HepG2 (cell line): ENCODE measurements around the gene PRKCE. TPM values are rescaled to one million over a fixed set of nuclear protein-coding genes. Genes with fewer than 3 reads are reported as not detected.
A peak's percentile ranks its signal among the peaks of the same experiment; 100 is the strongest.

Source experiments
- IKZF1 ChIP-seq: fragments of 450-650 bp; IDR thresholded peaks from 2 replicates; pipeline ENCODE4 v1.7.1; 2016
- KAT8 ChIP-seq: IDR thresholded peaks from 2 replicates; pipeline ENCODE4 v1.6.1; 2016; ENCODE audit warnings: missing genetic modification reagents, missing compliant biosample characterization
- NFKBIZ ChIP-seq: IDR thresholded peaks from 2 replicates; pipeline ENCODE4 v1.6.1; 2018; ENCODE audit warnings: missing genetic modification reagents, missing compliant biosample characterization
- RAD51 ChIP-seq: fragments of 450-650 bp; IDR thresholded peaks from 2 replicates; pipeline ENCODE4 v1.6.1; 2016; ENCODE audit warnings: borderline replicate concordance
- SIX4 ChIP-seq: sonication (generic); formaldehyde crosslinking; IDR thresholded peaks from 2 replicates; pipeline ENCODE4 v1.4.0; 2020; ENCODE audit warnings: missing genetic modification reagents
- SOX5 ChIP-seq: IDR thresholded peaks from 2 replicates; pipeline ENCODE4 v1.6.1; 2016; ENCODE audit warnings: borderline replicate concordance
- ZNF720 ChIP-seq: sonication (generic); formaldehyde crosslinking; IDR thresholded peaks from 2 replicates; pipeline ENCODE4 v1.4.0; 2020; ENCODE audit warnings: missing genetic modification reagents
- polyA plus RNA-seq, 8 experiments: library from polyadenylated mRNA; depleted of rRNA in 3 of 8; stranded (reverse) in 7 of 8; unstranded in 1 of 8; fragments of >200 nt; fragmentation: Illumina TruSeq in 4 of 8; extraction: Trizol in 4 of 8; gene quantifications; 2 replicates each; pipeline versions ENCODE4 v1.2.1 to v1.2.3, GENCODE V29; 2011 to 2016; ENCODE audit warnings: low read depth in 4 of 8, missing spikeins in 1 of 8, mixed read lengths in 1 of 8; ENCODE audit not compliant: insufficient read depth in 1 of 8
- total RNA-seq, 5 experiments: library from RNA; depleted of rRNA; stranded (reverse); fragments of >200 nt; fragmentation: Illumina TruSeq; extraction: Trizol; gene quantifications; 2 replicates each; pipeline ENCODE4 v1.2.3, GENCODE V29; 2016; ENCODE audit warnings: low read depth in 1 of 5
- TF ChIP-seq, protein P1 (sequence below): sonication (generic); formaldehyde crosslinking; IDR thresholded peaks from 2 replicates; pipeline ENCODE4 v1.4.0; 2020; ENCODE audit warnings: missing genetic modification reagents
- TF ChIP-seq, protein P2 (sequence below): sonication (generic); formaldehyde crosslinking; IDR thresholded peaks from 2 replicates; pipeline ENCODE4 v1.5.0; 2020; ENCODE audit warnings: mild to moderate bottlenecking, missing genetic modification reagents, moderate library complexity
- TF ChIP-seq, protein P3 (sequence below): IDR thresholded peaks from 2 replicates; pipeline ENCODE4 v1.6.1; 2012; ENCODE audit warnings: low read depth, low read length, improper control_type of control experiment
- TF ChIP-seq, protein P4 (sequence below): fragments of 450-650 bp; IDR thresholded peaks from 2 replicates; pipeline ENCODE4 v1.6.1; 2017; ENCODE audit warnings: mild to moderate bottlenecking
- TF ChIP-seq, protein P5 (sequence below): sonication (generic); formaldehyde crosslinking; IDR thresholded peaks from 2 replicates; pipeline ENCODE4 v1.5.1; 2020; ENCODE audit warnings: missing genetic modification reagents, mild to moderate bottlenecking, borderline replicate concordance
- TF ChIP-seq, protein P6 (sequence below): sonication (generic); formaldehyde crosslinking; conservative IDR thresholded peaks from 2 replicates; pipeline ENCODE4 v1.4.0; 2020; ENCODE audit warnings: missing genetic modification reagents

PRKCE gene
- total and polyA plus RNA-seq, 2 of the 13 experiments (the other 11 are each of a cell fraction or from before 2014, with no cell fraction given) = 1.0 to 3.9 TPM

DNA sequence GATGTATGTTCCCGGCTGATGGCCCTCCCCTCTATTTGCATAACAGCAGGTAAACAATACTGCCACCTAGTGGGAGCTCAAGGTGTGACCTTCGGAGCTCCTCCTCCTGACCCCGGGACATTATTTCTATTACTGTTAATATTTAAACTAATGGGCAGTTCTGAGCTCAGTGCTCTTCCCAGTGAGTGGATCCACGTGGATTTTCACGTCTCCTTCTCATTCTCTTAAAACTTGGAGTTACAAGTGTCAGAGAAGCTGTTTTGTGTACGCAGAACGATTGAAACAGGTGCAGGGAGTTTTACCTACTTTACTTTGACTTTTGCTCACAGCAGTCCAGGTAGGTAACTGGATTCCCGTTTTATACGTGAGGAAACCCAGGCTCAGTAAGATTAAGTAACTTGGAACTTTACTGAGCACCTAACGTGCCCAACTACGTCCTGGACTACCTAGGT lies 127.3 kb downstream of the PRKCE start (continued):
- TF ChIP-seq, protein P1, sequence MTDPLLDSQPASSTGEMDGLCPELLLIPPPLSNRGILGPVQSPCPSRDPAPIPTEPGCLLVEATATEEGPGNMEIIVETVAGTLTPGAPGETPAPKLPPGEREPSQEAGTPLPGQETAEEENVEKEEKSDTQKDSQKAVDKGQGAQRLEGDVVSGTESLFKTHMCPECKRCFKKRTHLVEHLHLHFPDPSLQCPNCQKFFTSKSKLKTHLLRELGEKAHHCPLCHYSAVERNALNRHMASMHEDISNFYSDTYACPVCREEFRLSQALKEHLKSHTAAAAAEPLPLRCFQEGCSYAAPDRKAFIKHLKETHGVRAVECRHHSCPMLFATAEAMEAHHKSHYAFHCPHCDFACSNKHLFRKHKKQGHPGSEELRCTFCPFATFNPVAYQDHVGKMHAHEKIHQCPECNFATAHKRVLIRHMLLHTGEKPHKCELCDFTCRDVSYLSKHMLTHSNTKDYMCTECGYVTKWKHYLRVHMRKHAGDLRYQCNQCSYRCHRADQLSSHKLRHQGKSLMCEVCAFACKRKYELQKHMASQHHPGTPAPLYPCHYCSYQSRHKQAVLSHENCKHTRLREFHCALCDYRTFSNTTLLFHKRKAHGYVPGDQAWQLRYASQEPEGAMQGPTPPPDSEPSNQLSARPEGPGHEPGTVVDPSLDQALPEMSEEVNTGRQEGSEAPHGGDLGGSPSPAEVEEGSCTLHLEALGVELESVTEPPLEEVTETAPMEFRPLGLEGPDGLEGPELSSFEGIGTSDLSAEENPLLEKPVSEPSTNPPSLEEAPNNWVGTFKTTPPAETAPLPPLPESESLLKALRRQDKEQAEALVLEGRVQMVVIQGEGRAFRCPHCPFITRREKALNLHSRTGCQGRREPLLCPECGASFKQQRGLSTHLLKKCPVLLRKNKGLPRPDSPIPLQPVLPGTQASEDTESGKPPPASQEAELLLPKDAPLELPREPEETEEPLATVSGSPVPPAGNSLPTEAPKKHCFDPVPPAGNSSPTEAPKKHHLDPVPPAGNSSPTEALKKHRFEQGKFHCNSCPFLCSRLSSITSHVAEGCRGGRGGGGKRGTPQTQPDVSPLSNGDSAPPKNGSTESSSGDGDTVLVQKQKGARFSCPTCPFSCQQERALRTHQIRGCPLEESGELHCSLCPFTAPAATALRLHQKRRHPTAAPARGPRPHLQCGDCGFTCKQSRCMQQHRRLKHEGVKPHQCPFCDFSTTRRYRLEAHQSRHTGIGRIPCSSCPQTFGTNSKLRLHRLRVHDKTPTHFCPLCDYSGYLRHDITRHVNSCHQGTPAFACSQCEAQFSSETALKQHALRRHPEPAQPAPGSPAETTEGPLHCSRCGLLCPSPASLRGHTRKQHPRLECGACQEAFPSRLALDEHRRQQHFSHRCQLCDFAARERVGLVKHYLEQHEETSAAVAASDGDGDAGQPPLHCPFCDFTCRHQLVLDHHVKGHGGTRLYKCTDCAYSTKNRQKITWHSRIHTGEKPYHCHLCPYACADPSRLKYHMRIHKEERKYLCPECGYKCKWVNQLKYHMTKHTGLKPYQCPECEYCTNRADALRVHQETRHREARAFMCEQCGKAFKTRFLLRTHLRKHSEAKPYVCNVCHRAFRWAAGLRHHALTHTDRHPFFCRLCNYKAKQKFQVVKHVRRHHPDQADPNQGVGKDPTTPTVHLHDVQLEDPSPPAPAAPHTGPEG (CRISPR knock-in tag) = no peak
- TF ChIP-seq, protein P2, sequence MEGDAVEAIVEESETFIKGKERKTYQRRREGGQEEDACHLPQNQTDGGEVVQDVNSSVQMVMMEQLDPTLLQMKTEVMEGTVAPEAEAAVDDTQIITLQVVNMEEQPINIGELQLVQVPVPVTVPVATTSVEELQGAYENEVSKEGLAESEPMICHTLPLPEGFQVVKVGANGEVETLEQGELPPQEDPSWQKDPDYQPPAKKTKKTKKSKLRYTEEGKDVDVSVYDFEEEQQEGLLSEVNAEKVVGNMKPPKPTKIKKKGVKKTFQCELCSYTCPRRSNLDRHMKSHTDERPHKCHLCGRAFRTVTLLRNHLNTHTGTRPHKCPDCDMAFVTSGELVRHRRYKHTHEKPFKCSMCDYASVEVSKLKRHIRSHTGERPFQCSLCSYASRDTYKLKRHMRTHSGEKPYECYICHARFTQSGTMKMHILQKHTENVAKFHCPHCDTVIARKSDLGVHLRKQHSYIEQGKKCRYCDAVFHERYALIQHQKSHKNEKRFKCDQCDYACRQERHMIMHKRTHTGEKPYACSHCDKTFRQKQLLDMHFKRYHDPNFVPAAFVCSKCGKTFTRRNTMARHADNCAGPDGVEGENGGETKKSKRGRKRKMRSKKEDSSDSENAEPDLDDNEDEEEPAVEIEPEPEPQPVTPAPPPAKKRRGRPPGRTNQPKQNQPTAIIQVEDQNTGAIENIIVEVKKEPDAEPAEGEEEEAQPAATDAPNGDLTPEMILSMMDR = peak; percentile 79
- TF ChIP-seq, protein P3, sequence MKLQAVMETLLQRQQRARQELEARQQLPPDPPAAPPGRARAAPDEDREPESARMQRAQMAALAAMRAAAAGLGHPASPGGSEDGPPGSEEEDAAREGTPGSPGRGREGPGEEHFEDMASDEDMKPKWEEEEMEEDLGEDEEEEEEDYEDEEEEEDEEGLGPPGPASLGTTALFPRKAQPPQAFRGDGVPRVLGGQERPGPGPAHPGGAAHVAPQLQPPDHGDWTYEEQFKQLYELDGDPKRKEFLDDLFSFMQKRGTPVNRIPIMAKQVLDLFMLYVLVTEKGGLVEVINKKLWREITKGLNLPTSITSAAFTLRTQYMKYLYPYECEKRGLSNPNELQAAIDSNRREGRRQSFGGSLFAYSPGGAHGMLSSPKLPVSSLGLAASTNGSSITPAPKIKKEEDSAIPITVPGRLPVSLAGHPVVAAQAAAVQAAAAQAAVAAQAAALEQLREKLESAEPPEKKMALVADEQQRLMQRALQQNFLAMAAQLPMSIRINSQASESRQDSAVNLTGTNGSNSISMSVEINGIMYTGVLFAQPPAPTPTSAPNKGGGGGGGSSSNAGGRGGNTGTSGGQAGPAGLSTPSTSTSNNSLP = peak; percentile 84
- TF ChIP-seq SOX5 (CRISPR knock-in tag) (peak; percentile 34; the same call in 1 of the 2 replicates), NFKBIZ (no peak), RAD51 (no peak), KAT8 (peak; percentile 42; the same call in 1 of the 2 replicates), IKZF1 (no peak), SIX4 (CRISPR knock-in tag) (no peak), ZNF720 (CRISPR knock-in tag) (no peak)
- TF ChIP-seq, protein P4, sequence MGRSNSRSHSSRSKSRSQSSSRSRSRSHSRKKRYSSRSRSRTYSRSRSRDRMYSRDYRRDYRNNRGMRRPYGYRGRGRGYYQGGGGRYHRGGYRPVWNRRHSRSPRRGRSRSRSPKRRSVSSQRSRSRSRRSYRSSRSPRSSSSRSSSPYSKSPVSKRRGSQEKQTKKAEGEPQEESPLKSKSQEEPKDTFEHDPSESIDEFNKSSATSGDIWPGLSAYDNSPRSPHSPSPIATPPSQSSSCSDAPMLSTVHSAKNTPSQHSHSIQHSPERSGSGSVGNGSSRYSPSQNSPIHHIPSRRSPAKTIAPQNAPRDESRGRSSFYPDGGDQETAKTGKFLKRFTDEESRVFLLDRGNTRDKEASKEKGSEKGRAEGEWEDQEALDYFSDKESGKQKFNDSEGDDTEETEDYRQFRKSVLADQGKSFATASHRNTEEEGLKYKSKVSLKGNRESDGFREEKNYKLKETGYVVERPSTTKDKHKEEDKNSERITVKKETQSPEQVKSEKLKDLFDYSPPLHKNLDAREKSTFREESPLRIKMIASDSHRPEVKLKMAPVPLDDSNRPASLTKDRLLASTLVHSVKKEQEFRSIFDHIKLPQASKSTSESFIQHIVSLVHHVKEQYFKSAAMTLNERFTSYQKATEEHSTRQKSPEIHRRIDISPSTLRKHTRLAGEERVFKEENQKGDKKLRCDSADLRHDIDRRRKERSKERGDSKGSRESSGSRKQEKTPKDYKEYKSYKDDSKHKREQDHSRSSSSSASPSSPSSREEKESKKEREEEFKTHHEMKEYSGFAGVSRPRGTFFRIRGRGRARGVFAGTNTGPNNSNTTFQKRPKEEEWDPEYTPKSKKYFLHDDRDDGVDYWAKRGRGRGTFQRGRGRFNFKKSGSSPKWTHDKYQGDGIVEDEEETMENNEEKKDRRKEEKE = no peak
- TF ChIP-seq, protein P5, sequence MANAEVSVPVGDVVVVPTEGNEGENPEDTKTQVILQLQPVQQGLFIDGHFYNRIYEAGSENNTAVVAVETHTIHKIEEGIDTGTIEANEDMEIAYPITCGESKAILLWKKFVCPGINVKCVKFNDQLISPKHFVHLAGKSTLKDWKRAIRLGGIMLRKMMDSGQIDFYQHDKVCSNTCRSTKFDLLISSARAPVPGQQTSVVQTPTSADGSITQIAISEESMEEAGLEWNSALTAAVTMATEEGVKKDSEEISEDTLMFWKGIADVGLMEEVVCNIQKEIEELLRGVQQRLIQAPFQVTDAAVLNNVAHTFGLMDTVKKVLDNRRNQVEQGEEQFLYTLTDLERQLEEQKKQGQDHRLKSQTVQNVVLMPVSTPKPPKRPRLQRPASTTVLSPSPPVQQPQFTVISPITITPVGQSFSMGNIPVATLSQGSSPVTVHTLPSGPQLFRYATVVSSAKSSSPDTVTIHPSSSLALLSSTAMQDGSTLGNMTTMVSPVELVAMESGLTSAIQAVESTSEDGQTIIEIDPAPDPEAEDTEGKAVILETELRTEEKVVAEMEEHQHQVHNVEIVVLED (CRISPR knock-in tag) = 0 out of 2 replicates have a peak, but pooled peaks have one; percentile 29
- TF ChIP-seq, protein P6, sequence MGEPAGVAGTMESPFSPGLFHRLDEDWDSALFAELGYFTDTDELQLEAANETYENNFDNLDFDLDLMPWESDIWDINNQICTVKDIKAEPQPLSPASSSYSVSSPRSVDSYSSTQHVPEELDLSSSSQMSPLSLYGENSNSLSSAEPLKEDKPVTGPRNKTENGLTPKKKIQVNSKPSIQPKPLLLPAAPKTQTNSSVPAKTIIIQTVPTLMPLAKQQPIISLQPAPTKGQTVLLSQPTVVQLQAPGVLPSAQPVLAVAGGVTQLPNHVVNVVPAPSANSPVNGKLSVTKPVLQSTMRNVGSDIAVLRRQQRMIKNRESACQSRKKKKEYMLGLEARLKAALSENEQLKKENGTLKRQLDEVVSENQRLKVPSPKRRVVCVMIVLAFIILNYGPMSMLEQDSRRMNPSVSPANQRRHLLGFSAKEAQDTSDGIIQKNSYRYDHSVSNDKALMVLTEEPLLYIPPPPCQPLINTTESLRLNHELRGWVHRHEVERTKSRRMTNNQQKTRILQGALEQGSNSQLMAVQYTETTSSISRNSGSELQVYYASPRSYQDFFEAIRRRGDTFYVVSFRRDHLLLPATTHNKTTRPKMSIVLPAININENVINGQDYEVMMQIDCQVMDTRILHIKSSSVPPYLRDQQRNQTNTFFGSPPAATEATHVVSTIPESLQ (CRISPR knock-in tag) = no peak
